ENCODE data around the gene SLC6A18. TPM values are rescaled to one million over a fixed set of nuclear protein-coding genes. Genes with fewer than 3 reads are reported as not detected.

Gene SLC6A18
- total RNA-seq, 1 donor from 2014 or later, result not detected

DNA sequence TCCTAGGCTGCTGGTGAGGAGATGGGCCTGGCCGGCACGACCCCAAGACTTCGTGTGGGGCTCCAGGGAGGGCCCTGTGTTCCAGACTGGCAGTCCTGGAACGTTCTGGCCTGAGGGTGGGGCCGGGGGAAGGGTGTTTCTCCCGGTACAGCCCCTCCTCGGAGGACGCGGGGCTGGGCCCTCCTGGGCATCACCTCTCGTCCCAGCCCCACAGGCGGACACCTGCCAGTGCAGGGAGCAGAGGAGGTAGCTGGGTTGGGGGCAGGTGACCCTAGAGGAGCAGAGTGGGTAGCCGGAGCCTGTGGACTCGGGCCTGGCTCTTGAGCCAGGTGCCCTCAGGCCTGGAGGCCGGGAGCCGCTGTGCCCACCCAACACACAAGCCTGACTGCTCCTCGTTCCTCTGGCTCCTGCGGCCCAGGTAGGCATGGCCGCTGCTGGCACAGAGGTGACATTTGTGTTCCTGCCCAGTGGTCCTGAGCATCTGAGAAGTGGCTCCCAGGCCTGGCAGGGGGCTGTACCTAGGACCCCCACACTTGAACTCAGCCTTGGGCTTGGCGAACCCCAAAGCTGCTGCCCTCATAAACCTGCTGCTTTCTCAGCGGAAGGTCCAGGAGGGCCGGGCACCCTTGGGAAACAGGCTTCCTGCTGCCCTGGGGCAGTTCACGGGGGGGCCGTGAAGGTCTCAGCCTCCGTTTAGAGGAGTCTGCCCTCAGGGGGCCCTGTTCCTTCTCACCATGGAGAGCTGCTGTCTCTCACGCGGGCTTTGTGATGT, 23.0 kb upstream of the SLC6A18 start:
- intact Hi-C loops (cut with micrococcal nuclease), result no loop called here

DNA sequence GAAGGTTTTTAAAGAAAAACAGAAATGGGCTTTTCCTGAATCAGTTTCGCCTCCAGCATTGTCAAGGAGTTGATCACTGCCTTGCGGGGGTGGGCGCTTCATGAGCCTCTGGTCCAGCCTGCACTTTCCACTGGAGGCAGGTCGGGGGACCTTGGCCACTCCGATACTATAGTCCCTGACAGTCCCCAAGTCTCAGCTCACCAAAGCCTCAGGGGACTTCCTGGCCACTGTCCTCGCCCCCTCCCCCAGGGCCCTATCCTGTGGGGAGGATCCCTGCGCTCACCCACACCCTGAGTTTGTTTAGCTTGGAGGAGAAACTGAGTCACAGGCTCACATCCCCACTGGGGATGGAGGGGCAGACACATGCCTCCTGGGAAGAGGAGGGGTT, 22.4 kb upstream of the SLC6A18 start:
- intact Hi-C loops (cut with micrococcal nuclease), result no loop called here

DNA sequence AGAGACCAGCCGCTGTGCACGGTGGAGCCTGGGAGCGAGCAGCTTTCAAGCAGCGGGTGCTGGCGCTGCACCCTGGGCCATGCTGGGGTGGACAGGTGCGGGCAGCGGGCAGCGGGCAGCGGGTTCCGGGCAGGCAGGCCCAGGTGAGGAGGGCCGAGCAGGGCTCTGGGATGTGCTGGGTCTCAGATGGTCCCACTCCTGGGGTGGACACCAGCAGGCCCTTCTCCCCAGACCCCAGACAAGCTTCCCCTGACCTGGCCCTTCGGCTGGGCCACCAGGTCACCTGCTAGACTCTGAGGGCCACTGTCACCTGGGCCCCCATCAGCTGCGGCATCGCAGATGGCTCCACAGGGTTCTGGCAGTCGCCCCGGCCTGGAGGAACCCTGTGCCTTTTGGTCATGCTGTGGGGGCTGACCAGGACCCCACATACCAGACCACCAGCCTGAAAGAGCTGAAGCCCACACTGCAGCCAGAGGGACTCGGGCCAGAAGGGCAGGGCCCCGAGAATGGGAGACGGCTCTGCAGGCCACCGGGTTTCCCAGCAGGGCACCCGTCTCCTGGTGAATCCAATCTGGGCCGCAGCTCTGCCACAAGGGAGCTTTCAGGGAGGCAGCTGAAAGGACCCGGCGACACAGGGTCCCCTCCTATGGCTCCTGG, 21.7 kb upstream of the SLC6A18 start:
- intact Hi-C loops (cut with micrococcal nuclease), result no loop called here

GRCh38 chr5:1203968-1204692, 21.1 kb upstream of the SLC6A18 start:
- intact Hi-C loops (cut with micrococcal nuclease), result no loop called here

- intact Hi-C loops (cut with micrococcal nuclease), result no loop called here
Measured at GRCh38 chr5:1204693-1205242, 20.4 kb upstream of the SLC6A18 start.

DNA sequence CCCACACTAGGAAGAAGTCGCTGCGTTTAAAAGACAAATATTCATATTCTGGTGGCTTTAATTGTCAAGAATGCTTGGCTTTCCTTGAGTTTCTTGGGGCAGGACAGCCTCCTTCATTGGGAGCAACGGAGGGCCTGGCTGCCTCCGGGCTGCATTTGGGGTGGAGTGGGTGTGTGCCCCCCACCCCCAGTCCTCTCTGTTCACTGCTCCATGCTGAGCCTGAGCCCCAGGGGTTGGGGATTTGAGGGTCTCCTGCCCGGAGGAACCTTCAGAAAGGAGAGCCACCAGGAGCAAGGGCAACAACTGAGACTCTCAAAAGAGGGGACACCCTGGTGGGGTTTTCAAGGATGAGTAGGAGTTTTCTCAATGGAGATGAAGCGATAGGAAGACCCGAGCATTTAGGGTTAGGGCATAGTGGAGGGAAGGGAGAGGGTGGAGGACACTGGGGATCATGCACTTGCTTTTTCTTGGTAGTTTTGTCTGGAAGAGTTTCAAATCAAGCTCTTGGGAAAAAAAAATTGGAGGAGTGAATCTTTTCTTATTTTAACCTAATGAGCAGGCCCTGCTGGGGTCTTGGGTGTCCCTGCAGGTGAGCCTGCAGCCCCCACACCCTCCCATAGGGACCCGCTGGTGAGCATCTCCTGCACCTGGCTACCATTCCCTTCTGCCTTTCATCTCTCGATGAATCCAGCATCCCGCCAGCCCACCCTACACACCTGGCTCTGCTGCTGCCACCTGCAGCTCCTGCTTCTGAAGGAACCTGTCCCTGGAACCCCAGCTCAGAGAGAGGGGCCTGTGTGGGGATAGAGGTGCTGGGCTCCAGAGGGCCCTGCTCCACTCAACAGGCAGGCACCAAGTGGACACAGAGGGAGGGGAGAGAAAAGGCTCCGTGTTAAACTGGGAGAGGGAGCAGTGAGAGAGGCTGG, 19.7 kb upstream of the SLC6A18 start:
- intact Hi-C loops (cut with micrococcal nuclease), result no loop called here

GRCh38 chr5:1206521-1207412, 18.4 kb upstream of the SLC6A18 start:
- intact Hi-C loops (cut with micrococcal nuclease), result no loop called here

GRCh38 chr5:1207555-1207954, 17.6 kb upstream of the SLC6A18 start:
- intact Hi-C loops (cut with micrococcal nuclease), result no loop called here

DNA sequence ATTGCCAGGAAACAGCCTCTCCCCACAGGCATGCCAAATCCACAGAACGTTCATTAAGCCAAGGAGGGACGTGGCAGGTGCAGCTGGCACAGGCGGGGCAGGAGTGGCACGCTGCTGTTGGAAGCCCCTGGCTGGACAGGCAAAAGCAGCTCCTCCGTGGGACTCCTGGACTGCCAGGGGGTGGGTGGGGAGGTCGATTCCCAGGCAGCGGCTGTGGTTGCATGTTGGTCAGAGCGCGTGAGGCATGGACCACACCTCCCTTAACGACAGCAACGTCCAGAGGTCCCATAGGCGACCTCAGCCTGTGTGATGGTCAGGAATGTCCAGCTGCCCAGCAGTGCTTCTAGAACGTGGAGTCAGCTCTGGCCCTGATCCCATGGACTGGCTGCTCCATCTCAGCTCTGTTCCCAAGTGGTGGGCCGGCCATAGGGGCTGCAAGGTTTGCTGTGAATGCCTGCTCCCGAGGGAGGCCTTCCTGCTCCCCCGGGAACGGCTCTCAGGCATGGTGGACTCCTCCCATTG, 16.9 kb upstream of the SLC6A18 start:
- intact Hi-C loops (cut with micrococcal nuclease), result no loop called here

DNA sequence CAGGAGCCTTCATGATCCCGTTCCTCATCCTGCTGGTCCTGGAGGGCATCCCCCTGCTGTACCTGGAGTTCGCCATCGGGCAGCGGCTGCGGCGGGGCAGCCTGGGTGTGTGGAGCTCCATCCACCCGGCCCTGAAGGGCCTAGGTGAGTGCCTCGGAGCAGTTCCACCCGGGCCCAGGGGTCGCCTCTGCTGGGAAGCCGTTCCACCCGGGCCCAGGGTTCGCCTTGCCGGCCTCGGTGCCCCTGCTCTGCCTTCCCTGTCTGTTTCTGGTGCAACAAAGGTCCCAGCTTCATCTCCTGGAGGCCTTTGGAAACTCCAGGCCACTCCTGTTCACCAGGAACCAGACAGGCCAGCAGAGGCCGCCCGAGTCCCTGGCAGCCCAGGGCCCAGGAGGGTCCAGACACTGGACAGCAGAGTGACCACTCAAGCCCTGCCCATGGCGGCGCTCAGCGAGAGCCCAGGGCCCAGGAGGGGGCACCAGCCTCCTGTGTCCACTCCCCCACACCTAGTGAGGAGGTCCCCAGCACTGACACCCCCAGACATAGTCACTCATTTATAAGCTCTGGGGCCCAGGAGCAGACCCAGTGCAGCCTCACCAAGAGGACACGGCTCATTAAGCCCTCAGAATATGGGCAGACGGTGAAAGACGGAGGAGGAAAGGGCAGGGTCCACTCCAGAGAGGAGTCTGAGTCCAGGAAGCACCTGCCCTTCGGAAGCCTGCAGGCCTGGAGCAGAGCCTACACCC, 16.3 kb upstream of the SLC6A18 start:
- intact Hi-C loops (cut with micrococcal nuclease), result no loop called here

GRCh38 chr5:1209489-1209852, 15.7 kb upstream of the SLC6A18 start:
- intact Hi-C loops (cut with micrococcal nuclease), result no loop called here

DNA sequence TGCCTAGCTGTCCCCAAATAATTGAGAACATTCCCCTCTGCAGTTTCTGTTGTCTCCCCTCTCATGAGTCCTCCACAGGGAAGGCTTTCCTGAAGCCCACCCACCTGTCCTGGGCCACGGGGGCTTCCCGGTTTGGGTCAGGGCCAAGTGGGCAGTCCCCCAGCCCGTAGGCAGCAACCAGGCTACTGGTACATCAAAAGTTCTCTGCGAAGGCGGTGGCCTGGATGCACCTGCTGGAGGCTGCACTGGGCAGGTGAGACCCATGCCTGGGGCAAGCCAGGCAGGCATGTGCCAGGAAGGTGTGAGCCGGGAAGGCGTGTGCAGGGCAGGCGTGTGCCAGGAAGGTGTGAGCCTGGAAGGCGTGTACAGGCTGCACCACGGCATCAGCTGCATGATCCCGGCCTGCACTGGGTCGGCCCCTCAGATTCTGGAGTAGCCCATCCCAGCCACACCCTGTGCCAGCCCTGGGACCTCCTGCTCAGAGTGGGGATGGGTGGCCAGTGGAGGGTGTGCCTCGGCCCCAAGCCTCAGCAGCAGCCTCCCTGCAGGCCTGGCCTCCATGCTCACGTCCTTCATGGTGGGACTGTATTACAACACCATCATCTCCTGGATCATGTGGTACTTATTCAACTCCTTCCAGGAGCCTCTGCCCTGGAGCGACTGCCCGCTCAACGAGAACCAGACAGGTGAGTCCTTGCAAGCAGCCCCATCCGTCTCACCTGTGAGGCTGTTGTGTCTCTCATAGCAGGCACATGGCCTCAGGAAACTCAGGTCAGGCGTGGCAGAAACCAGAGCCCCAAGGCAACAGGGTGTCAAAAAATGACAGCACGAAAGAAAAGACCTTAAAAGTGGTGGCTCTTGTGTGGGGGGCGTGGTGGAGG, 15.0 kb upstream of the SLC6A18 start:
- intact Hi-C loops (cut with micrococcal nuclease), result no loop called here

- intact Hi-C loops (cut with micrococcal nuclease), result no loop called here
Measured at GRCh38 chr5:1210832-1211251, 14.3 kb upstream of the SLC6A18 start.

DNA sequence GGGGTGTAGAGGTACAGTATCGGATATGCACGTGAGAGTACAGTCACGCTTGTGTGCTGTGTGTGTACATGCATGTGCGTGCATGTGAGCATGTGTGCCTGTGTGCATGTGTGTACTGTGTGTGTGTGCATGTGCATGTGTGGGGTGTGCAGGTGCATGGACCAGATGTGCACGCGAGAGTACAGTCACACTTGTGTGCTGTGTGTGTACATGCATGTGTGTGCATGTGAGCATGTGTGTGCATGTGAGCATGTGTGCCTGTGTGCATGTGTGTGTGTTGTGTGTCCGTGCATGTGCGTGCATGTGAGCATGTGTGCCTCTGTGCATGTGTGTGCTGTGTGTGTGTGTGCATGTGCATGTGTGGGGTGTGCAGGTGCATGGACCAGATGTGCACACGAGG, 13.5 kb upstream of the SLC6A18 start:
- intact Hi-C loops (cut with micrococcal nuclease), result no loop called here

DNA sequence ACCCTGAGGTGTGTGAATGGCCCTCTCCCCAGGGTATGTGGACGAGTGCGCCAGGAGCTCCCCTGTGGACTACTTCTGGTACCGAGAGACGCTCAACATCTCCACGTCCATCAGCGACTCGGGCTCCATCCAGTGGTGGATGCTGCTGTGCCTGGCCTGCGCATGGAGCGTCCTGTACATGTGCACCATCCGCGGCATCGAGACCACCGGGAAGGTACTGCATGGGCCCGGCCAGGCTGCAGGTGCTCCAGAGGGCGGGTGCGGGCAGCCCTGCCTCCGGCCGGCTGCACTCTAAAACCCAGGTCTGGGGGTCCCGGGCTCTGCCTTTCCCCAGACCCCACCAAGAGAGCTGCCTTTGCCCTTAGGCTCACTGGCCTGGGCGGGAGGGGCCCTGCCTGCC, 12.9 kb upstream of the SLC6A18 start:
- intact Hi-C loops (cut with micrococcal nuclease), result no loop called here

GRCh38 chr5:1212881-1213280, 12.3 kb upstream of the SLC6A18 start:
- intact Hi-C loops (cut with micrococcal nuclease), result no loop called here

- intact Hi-C loops (cut with micrococcal nuclease), result no loop called here
Measured at GRCh38 chr5:1213508-1214162, 11.5 kb upstream of the SLC6A18 start.
